ENCODE data around the gene DDIT3.
"Not testable (repeated sequence)": the region's sequence is repeated elsewhere in the genome, so short reads cannot be mapped to it uniquely, and the experiment has no call there.

Gene DDIT3

DNA sequence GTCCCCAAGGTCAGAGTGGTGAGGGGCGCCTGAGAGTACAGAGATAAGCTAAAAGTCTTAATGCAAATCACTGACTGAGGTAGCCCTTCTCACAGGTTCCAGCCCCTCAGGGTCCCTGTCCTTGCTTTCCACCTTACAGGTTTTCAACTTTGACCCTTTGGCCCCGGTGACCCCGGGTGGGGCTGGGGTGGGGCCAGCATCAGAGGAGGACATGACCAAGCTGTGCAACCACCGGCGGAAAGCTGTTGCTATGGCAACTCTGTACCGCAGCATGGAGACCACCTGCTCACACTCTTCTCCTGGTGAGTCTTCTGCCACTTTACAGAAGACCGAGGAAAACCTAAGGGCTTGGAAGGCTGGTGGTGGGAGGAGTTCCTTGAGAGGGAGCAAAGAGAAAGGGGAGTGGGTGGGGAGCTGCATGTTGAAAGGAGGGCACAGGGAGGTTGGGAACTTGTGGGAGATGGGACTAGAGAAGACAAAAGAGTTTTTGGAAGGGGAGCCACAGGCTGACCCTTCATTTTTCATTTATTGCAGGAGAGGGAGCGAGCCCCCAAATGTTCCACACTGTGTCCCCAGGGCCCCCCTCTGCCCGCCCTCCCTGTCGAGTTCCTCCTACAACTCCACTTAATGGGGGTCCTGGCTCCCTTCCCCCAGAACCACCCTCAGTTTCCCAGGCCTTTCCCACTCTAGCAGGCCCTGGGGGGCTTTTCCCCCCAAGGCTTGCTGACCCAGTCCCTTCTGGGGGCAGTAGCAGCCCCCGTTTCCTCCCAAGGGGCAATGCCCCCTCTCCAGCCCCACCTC is 4.7 kb upstream of the DDIT3 start:
- DNase-seq, result no peak

DNA sequence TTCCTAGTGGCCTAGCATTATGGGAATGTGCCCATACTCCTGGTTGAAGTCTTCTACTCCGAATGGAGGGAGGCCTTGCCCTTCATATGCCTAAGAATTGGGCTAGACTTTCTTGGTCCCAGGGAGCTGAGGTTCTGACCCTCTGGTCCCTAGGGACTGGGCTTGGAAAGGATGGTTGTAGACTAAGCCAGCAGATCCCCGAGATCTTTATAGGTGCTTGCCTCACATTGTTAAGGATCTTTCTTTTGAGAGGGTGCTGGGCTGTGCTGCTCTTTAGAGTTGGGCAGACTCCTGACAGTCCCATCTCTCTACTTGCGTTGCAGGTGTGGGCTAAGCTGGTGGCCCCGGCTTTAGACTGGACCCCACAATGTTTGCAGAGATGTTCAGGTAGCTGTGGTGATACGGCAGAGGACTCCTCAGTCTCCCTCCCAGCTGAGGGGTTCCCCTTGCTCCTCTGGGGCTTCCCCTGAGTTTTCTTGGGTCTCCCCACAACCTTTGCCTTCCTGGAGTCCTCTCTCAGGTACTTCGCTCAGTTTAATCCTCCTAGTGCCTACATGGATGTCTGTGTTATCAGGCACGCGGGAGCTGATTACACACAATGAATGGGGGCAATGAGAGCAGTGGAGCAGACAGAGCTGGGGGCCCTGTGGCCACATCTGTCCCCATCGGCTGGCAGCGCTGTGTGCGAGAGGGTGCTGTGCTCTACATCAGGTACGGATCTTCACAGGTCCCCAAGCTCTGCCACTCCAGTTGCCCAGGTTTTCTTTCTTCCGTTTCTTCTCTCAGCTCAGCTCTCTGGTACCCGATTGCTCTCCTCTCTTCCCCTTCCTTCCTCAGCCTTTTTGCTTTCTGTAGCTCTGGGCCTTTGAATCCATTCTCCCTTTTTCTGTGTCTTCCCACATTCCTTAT is 3.6 kb upstream of the DDIT3 start:
- DNase-seq, result no peak

DNA sequence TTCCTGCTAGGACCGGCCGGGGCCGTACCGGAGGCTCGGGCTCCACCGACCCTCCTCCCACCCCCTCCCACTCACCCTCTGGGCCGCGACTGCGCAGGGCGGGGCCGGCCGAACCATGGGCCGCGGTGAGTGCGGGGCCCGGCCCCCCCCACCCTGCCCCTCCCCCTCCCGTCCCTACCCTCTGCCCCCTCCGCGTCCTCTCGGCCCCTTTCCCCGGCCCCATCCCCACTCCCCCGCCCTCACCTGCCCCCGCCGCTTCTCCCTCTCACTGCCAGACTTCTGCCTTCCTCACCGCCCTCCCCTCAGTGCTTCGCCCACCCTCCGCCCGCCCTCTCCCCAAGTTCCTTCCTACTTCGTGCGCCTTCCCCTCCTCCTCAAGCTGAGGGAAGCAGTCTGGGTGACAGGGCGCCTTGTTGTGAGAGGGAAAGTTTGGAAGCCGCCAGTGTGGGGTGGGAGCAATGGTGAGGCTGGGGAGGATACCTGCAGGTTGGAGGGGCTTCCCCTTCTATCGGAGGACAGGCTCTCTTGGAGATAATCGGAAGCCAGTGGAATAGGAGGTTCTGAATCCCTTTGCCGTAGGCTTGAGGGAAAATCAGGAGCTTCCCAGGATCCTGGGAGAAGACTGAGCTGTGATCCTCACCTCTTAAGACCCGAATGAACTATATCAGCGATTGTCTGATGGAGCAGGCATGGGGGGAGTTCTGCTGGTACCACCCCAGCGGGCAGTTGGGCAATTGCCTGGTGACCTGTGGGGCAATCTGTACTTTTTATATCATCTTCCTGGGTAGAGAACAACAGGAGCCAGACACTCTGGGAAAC is 2.8 kb upstream of the DDIT3 start:
- no peak for DNase-seq

DNA sequence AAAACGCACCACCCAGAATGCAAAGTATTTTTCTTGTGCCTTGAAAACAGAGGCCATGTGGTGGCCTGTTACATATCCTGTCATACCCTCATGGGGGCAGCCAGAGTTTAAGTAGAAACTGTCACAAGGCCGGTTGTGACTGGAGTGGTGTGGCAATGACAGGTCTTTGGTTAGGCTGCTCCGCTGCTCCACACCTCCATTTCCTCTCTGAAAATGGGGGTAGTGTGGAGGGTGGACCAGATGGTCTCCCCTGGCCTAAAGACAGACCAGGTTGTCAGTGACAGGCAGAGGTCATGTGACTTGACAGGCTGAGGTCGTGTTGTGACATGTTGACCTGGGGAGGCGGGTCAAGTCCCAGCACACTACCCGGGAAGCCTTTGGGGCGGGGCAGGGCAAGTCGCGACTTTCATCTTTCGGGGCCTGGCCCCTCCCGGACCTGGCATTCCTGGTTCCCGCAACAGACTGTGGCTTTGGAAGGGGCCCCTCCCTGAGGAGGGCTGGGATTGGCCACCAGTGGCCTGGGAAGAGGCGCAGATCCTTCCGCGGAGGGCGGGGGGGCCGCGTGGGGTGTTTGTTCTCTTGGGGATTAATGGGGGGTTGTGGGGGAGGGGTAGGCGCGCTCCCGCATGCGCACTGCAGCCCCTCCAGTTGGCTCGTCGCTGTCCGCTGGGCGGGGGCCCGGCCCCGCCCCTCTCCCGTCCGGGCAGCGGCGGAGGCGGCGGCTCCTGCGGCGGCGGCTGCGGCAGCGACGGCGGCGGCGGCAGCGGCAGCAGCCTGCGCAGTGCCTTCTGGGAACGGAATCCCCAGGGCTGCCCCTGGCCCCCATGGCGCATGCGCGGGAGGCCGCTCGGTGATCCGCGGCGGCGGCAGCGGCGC is 1.9 kb upstream of the DDIT3 start, which contains the start of gene MBD6:
MBD6 (plus strand) TSS at position 814 of the 876 bp plus-strand sequence. CDS start 1,480 bp downstream, outside the sequence.
- DNase-seq, result peak; percentile 90

DNA sequence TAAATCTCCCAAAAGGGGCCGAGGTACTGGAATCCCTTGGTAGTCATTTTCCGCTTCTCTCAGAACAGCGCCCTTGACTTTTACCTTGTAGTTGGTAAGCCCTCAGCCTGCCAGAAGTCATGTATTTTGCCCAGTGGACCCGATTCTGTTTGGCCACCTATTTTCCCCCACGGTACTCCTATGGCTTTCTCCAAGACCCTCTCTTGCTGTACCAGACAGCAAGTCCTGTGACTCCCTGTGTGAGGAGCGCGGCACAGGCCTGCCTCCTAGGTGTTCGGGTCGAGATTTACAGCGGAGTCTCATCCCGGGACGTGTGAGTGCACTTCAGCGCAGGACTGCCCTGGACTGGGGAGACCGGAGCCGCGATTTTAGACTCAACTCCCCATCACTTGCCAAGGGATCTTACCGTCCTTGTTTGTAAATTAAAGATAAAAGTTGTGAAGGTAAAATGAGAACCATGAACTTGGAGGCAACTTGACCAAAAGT is 1.3 kb upstream of the DDIT3 start:
- no peak for DNase-seq

DNA sequence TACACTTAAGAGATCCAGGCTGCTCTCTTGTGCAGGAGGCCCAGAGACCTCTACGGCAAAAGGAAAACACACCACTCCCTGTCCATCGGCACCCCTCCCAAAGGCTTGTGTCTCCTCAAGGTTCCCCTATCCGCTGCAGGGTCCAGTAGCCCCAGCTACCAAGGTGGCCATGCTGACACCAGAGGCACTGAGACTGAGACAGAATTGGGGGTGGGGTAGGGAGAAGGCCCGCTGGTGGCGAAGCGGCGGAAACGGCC is 590 bp downstream of the DDIT3 start:
- no peak for DNase-seq

DNA sequence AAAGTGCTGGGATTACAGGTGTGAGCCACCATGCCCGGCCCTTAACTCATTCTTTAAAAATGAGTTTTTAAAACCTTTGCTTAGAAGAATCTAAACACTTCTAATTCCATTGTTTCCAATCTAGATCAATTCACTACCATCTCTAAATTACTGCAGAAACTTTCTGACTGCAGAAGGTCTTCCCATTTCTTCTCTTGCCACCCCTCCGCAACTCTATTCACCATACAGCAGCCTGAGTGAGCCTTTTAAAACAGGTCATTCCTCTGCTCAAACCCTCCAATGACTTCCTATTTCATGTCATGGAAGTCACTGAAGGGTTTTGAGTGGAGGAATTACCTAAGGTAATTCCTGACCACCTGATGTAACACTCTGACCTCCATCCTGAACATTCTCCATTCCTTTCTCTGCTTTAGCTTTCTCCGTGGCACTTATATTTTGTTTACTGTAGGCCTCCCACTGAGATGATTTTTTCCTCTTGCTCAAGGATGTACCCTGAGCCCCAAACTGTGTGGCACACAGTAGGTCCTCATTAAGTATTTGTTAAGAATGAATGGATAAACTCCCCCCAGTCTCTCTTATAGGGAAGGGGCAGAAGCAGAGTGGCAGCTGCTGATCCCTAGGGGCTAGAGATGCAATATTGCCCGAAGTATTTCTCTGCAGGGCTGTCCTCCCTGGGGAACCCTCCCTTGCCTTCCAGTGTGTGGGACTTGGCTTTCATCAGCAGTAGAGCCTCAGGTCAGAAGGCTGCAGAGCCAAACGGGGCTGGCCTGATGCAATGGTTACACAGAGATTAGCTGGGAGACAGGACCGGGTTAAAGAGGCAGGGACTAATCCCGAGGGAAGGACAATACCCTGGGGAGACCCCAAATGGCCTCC is 1.2 kb downstream of the DDIT3 start:
- DNase-seq, result no peak

DNA sequence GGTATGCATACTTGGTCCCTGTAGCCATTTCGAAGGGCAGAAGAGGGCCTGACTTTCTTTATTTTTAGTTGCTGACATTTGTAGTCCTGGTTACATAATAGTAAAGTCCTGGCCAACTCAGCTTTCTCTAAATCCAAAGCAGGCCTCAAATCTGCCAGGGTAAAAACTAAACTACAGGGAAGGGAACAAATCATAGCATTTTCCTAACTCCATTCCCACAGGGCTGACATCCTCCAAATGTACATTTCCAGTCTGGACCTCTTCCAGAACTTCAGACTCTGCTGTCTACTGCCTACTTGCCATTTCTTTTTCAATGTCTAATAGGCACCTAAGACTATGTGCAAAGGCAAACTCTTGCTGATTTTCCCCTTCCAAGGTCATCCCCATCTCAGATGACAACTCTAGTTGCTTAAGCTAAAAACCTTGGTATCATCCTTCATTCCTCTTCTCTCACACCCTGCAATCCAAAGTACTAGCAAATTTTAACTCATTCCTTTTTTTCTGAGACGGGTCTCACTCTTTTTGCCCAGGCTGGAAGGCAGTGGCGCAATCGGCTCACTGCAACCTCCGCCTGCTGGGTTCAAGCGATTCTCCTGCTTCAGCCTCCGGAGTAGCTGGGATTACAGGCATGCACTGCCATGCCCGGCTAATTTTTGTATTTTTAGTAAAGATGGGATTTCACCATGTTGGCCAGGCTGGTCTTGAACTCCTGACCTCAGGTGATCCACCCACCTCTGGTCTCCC is 2.0 kb downstream of the DDIT3 start:
- no peak for DNase-seq

DNA sequence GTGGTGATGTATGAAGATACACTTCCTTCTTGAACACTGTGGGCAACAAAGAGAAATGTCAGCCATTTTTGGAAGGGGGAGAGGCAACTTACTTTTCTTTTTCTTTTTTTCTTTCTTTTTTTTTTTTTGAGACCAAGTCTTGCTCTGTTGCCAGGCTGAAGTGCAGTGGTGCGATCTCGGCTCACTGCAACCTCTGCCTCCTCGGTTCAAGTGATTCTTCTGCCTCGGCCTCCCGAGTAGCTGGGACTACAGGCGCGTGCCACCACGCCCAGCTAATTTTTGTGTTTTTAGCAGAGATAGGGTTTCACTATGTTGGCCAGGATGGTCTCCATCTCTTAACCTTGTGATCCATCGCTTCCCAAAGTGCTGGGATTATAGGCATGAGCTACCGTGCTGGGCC is 2.6 kb downstream of the DDIT3 start:
- DNase-seq, result not testable (repeated sequence)

DNA sequence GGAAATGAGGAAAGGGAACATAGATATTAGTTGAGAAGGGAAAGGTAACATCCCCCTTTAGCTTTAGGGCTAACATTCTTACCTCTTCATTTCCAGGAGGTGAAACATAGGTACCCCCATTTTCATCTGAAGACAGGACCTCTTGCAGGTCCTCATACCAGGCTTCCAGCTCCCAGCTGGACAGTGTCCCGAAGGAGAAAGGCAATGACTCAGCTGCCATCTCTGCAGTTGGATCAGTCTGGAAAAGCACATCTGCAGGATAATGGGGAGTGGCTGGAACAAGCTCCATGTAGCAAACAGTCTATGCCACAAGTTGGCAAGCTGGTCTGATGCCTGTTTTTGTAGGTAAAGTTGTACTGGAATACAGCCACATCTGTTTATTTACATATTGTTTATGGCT is 3.1 kb downstream of the DDIT3 start:
- no peak for DNase-seq

DNA sequence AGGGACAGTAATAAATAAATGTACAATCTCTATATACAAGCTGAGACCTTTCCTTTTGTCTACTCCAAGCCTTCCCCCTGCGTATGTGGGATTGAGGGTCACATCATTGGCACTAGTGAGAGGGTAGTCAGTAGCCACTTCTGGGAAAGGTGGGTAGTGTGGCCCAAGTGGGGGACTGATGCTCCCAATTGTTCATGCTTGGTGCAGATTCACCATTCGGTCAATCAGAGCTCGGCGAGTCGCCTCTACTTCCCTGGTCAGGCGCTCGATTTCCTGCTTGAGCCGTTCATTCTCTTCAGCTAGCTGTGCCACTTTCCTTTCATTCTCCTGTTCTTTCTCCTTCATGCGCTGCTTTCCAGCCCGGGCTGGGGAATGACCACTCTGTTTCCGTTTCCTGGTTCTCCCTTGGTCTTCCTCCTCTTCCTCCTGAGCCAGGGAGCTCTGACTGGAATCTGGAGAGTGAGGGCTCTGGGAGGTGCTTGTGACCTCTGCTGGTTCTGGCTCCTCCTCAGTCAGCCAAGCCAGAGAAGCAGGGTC is 3.6 kb downstream of the DDIT3 start:
- no peak for DNase-seq

DNA sequence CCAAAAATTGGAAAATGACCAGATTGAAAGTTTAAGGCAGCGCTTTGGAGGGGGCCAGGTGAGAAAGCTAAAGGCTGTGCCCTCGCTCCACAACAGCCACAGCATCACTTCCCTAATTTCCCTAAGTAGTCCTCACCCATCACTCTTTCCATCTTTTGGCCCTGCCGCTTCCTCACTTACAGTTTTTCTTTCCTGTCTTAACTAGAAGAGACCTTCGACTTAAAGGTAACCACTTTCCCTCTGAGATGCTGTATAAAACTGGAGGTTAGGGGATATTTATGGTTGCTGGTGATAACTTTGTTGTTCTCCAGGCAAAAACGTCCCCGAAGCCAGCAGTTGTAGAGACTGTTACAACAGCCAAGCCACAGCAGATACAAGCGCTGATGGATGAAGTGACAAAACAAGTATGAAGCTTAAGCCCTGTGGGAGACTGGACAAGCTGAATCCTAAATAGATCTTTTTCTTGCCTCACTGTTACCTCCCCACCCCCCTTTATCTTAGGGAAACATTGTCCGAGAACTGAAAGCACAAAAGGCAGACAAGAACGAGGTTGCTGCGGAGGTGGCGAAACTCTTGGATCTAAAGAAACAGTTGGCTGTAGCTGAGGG is 4.3 kb downstream of the DDIT3 start:
- no peak for DNase-seq

DNA sequence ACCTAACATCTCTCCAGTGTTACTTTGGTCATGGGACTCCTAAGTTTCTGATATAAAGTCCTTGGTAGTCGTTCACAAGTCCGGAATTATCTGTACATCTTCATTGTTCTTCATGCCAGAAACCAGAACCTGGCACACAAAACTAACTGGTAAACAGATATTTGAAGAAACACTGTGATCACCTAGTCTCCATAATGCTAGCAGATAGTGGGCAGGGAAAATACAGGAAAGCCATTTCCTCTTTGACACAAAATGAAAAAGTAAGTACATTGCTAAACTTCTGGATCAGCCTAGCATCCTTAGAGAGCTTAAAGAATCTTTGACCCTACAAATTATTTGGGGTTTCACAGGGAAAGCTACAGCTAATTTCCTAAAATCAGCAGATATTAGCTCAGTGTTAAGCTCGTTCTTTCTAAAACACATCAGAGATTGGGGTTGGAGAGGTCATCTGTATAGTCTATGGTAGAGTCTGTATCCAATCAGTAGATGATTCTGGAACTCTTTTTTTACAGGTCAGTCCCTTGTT is 4.8 kb downstream of the DDIT3 start:
- DNase-seq, result no peak

DNA sequence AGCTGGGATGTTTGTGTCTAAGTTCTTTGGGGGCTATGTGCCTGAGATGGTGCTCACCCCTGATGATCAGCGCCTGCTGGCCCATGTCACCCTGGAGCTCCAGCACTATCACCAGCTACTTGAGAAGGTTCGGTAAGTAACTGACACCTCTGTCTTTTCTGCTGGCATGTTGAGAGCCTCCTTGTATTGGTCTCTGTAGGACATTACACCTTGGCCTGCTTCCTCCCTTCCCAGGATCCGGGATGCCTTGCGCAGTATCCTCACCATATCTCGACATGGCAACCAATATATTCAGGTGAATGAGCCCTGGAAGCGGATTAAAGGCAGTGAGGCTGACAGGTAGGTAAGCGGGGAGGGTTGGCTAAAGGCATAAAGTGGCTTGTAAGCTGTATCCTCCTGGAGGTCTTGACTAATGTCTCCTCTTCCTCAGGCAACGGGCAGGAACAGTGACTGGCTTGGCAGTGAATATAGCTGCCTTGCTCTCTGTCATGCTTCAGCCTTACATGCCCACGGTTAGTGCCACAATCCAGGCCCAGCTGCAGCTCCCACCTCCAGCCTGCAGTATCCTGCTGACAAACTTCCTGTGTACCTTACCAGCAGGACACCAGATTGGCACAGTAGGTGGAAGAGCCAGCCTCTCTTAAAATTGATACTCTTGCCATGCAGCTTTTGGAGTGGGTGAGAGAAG is 5.5 kb downstream of the DDIT3 start:
- DNase-seq, result no peak

DNA sequence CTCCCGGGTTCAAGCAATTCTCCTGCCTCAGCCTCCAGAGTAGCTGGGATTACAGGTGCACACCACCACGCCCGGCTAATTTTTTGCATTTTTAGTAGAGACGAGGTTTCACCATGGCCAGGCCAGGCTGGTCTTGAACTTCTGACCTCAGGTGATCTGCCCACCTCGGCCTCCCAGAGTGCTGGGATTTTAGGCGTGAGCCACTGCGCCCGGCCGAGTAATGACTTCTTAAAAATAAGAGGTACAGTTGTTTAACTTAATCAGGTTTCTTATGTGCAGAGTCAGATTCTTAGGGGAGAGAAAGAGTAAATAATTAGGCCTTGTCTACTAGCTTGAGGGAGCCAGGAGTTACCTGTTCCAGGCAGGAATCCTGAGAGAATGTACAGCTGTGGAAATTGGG is 6.1 kb downstream of the DDIT3 start:
- DNase-seq, result not testable (repeated sequence)

DNA sequence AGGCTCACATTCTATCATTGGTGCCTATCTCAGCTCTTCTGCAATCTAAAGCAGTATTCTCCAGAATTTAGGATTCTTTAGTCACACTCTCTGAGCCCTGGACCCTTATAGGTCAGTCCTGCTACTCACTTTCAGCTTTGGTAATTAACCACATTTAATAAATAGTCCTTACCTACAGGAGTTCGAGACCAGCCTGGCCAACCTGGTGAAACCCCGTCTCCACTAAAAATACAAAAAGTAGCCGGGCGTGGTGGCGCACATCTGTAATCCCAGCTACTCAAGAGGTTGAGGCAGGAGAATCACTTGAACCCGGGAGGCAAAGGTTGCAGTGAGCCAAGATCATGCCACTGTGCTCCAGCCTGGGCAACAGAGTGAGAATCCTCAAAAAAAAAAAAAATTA is 6.6 kb downstream of the DDIT3 start:
- DNase-seq, result not testable (repeated sequence)

DNA sequence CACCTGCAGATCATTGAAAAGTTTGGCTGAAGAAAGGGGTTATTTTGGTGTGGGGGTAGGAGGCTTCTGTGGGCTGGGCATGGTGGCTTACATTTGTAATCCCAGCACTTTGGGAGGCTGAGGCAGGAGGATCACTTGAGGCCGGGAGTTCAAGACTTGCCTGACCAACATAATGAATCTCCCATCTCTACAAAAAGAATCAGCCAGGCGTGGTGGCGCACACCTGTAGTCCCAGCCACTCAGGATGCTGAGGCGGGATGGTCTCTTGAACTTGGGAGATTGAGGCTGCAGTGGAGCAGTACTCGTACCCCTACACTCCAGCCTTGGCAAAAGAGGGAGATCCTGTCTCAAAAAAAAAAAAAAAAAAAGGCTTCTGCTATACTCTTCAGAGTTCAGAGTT is 7.0 kb downstream of the DDIT3 start:
- no peak for DNase-seq

DNA sequence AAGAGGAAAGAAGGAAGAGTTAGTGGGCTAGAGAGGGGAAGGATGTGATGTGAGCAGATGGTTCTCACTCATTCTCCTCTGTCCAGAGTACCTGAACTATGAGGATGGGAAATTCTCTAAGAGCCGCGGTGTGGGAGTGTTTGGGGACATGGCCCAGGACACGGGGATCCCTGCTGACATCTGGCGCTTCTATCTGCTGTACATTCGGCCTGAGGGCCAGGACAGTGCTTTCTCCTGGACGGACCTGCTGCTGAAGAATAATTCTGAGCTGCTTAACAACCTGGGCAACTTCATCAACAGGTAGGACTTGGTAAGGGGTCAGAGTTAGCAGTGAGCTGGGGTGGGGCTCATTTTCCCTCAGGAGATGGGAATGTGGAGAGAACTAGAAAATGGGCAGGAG is 7.6 kb downstream of the DDIT3 start:
- no peak for DNase-seq

Measured in SIG-M5 (cell line).